ENCODE data around the gene SRD5A1.

The SRD5A1 gene

GRCh38 chr5:6719896-6720560 is 86.8 kb downstream of the SRD5A1 start:
- H3K4me3 ChIP-seq (ENCODE audit: low read length): no peak overlapping the region
- no peaks in the 10 kb centered on the region for H3K27me3 ChIP-seq (ENCODE audit: insufficient read depth, low read length)
- WGBS: 94% methylated on average over 5 of the region's 5 CpGs
- no peak overlapping the region for H3K9ac ChIP-seq (ENCODE audit: low read depth, low read length)
- peaks cover 38% of the 10 kb centered on the region for H3K4me1 ChIP-seq (ENCODE audit: insufficient read depth, low read length)
- H3K9me3 ChIP-seq (ENCODE audit: insufficient read depth, low read depth, low read length): no peaks in the 10 kb centered on the region
- peaks cover 12% of the 10 kb centered on the region for H3K36me3 ChIP-seq (ENCODE audit: insufficient read depth, low read length)
- no peak overlapping the region for H3K27ac ChIP-seq (ENCODE audit: low read depth, low read length)

GRCh38 chr5:6720561-6720921 is 87.3 kb downstream of the SRD5A1 start:
- 91% methylated on average over 3 of the region's 6 CpGs for WGBS
- H3K4me1 ChIP-seq (ENCODE audit: insufficient read depth, low read length): peaks cover 33% of the 10 kb centered on the region
- no peak overlapping the region for H3K4me3 ChIP-seq (ENCODE audit: low read length)
- H3K9ac ChIP-seq (ENCODE audit: low read depth, low read length): no peak overlapping the region
- peaks cover 12% of the 10 kb centered on the region for H3K36me3 ChIP-seq (ENCODE audit: insufficient read depth, low read length)
- H3K9me3 ChIP-seq (ENCODE audit: insufficient read depth, low read depth, low read length): no peaks in the 10 kb centered on the region
- no peak overlapping the region for H3K27ac ChIP-seq (ENCODE audit: low read depth, low read length)
- H3K27me3 ChIP-seq (ENCODE audit: insufficient read depth, low read length): no peaks in the 10 kb centered on the region

- 90% methylated on average over 4 of the region's 4 CpGs for WGBS
- H3K9ac ChIP-seq (ENCODE audit: low read depth, low read length): no peak overlapping the region
- no peak overlapping the region for H3K27ac ChIP-seq (ENCODE audit: low read depth, low read length)
- peaks cover 12% of the 10 kb centered on the region for H3K36me3 ChIP-seq (ENCODE audit: insufficient read depth, low read length)
- peaks cover 26% of the 10 kb centered on the region for H3K4me1 ChIP-seq (ENCODE audit: insufficient read depth, low read length)
- no peak overlapping the region for H3K4me3 ChIP-seq (ENCODE audit: low read length)
- no peaks in the 10 kb centered on the region for H3K27me3 ChIP-seq (ENCODE audit: insufficient read depth, low read length)
- no peaks in the 10 kb centered on the region for H3K9me3 ChIP-seq (ENCODE audit: insufficient read depth, low read depth, low read length)
These were observed 88.2 kb downstream of the SRD5A1 start for GRCh38 chr5:6721442-6721841.

- no peaks in the 10 kb centered on the region for H3K27me3 ChIP-seq (ENCODE audit: insufficient read depth, low read length)
- WGBS: 87% methylated on average over 6 of the region's 6 CpGs
- H3K27ac ChIP-seq (ENCODE audit: low read depth, low read length): no peak overlapping the region
- no peak overlapping the region for H3K4me3 ChIP-seq (ENCODE audit: low read length)
- no peak overlapping the region for H3K9ac ChIP-seq (ENCODE audit: low read depth, low read length)
- H3K9me3 ChIP-seq (ENCODE audit: insufficient read depth, low read depth, low read length): no peaks in the 10 kb centered on the region
- H3K4me1 ChIP-seq (ENCODE audit: insufficient read depth, low read length): peaks cover 22% of the 10 kb centered on the region
- H3K36me3 ChIP-seq (ENCODE audit: insufficient read depth, low read length): peaks cover 12% of the 10 kb centered on the region
These were observed 88.8 kb downstream of the SRD5A1 start for GRCh38 chr5:6722015-6722414.

- WGBS: 84% methylated on average over 14 of the region's 14 CpGs
- Histone ChIP-seq H3K9ac (ENCODE audit: low read depth, low read length) (no peak overlapping the region), H3K27ac (ENCODE audit: low read depth, low read length) (no peak overlapping the region), H3K4me1 (ENCODE audit: insufficient read depth, low read length) (peaks cover 22% of the 10 kb centered on the region), H3K9me3 (ENCODE audit: insufficient read depth, low read depth, low read length) (no peaks in the 10 kb centered on the region), H3K36me3 (ENCODE audit: insufficient read depth, low read length) (peaks cover 12% of the 10 kb centered on the region; the same call in 1 of the 2 replicates), H3K27me3 (ENCODE audit: insufficient read depth, low read length) (no peaks in the 10 kb centered on the region), H3K4me3 (ENCODE audit: low read length) (no peak overlapping the region)
These were observed 90.0 kb downstream of the SRD5A1 start for GRCh38 chr5:6723122-6723815.

- Histone ChIP-seq H3K27me3 (ENCODE audit: insufficient read depth, low read length) (no peaks in the 10 kb centered on the region), H3K9ac (ENCODE audit: low read depth, low read length) (no peak overlapping the region), H3K36me3 (ENCODE audit: insufficient read depth, low read length) (peaks cover 12% of the 10 kb centered on the region; the same call in 1 of the 2 replicates), H3K4me3 (ENCODE audit: low read length) (no peak overlapping the region), H3K9me3 (ENCODE audit: insufficient read depth, low read depth, low read length) (no peaks in the 10 kb centered on the region), H3K4me1 (ENCODE audit: insufficient read depth, low read length) (peaks cover 22% of the 10 kb centered on the region), H3K27ac (ENCODE audit: low read depth, low read length) (no peak overlapping the region)
- 88% methylated on average over 12 of the region's 12 CpGs for WGBS
These were observed 90.6 kb downstream of the SRD5A1 start for GRCh38 chr5:6723816-6724300.
